ENCODE measurements around the gene CCL1. TPM values are rescaled to one million over a fixed set of nuclear protein-coding genes. Genes with fewer than 3 reads are reported as not detected.
A peak's percentile ranks its signal among the peaks of the same experiment; 100 is the strongest.

The CCL1 gene
- total and polyA plus RNA-seq, 2 of the 4 experiments (the other 2 are of a cell fraction): not detected

- Histone ChIP-seq H4K91ac (ENCODE audit: insufficient read depth, low read depth, low read length) (no peak overlapping the region), H2AK5ac (ENCODE audit: low read depth, low read length) (no peak overlapping the region), H3K9me3 (ENCODE audit: control insufficient read depth, insufficient read depth, low read length) (no peaks in the 10 kb centered on the region), H2AK9ac (replicated peaks; ENCODE audit: low read depth, low read length, poor library complexity) (no peak overlapping the region), H3K56ac (ENCODE audit: extremely low read depth, insufficient read depth, low read length) (no peak overlapping the region), H3K9ac (ENCODE audit: low read depth, low read length) (no peak overlapping the region), H2BK20ac (ENCODE audit: low read depth, low read length) (no peak overlapping the region), H3K4me2 (ENCODE audit: low read depth, low read length) (no peak overlapping the region), H2BK15ac (ENCODE audit: low read depth, low read length) (no peak overlapping the region), H2BK5ac (ENCODE audit: low read depth, low read length, poor library complexity, severe bottlenecking) (no peak overlapping the region), H3K27ac (ENCODE audit: insufficient read depth, low read length) (no peak overlapping the region), H3K36me3 (ENCODE audit: control insufficient read depth, insufficient read depth, low read length) (no peaks in the 10 kb centered on the region), H4K20me1 (ENCODE audit: insufficient read depth, low read length) (no peaks in the 10 kb centered on the region), H3K27me3 (ENCODE audit: control insufficient read depth, insufficient read depth, low read length) (peaks cover 6% of the 10 kb centered on the region; the same call in 1 of the 2 replicates), H2AFZ (replicated peaks; ENCODE audit: low read length, poor library complexity) (peak overlapping the region; percentile 21), H3K4me1 (ENCODE audit: control insufficient read depth, insufficient read depth, low read length) (no peaks in the 10 kb centered on the region), H4K8ac (ENCODE audit: low read depth in 2 of 2, low read length in 2 of 2) (no peak overlapping the region), H3K18ac (ENCODE audit: low read depth, low read length) (no peak overlapping the region), H3K4me3 (ENCODE audit: insufficient read depth, low read depth, low read length) (no peak overlapping the region), H3K9me1 (ENCODE audit: insufficient read depth, low read length) (no peaks in the 10 kb centered on the region), H2BK120ac (ENCODE audit: low read depth, low read length) (no peak overlapping the region), H3K23ac (ENCODE audit: low read depth, low read length) (no peak overlapping the region), H3K4ac (ENCODE audit: low read depth, low read length) (no peak overlapping the region), H3K79me1 (ENCODE audit: low read depth in 1 of 2, low read length in 2 of 2) (no peaks in the 10 kb centered on the region), H4K5ac (ENCODE audit: low read depth, low read length) (no peak overlapping the region), H3K14ac (replicated peaks; ENCODE audit: low read depth, low read length) (no peak overlapping the region)
- peak; percentile 93 for ATAC-seq (ENCODE audit: low read depth)
- no CpG with 5 or more reads among the region's 8 CpGs for WGBS, 2 experiments (ENCODE audit: extremely low coverage in 2 of 2, insufficient read length in 1 of 2)
- intact Hi-C loops (cut with micrococcal nuclease) (loop anchor here (1.0 to 2.0 kb wide), 5 partner anchors 47 to 582 kb away; no protein-coding TSS in a partner anchor), dilution Hi-C loops (cut with HindIII; ENCODE audit: low sequenced_read_pairs, unreplicated experiment) (no loop called here), in situ Hi-C loops (cut with MboI; ENCODE audit: low sequenced_read_pairs) (loop anchor here (5.0 to 10.0 kb wide), 2 partner anchors 164 to 587 kb away; no protein-coding TSS in a partner anchor)
- POLR2A ChIA-PET (ENCODE audit: unreplicated experiment): no interaction called here
- CTCF ChIA-PET: interaction anchor here (0.6 to 4.1 kb wide), 35 partner anchors 8 to 583 kb away, joined by 3 to 82 read pairs (median 4); partner anchors contain the start of gene CCL2
- DNase-seq: peak; percentile 86
- TF ChIP-seq CTCF (conservative IDR thresholded peaks at IDR 0.05; ENCODE audit: low read depth, low read length) (peak; percentile 100), CEBPB (IDR thresholded peaks at IDR 0.05; ENCODE audit: low read depth, low read length) (no peak), POLR2A (IDR thresholded peaks at IDR 0.05; ENCODE audit: low read depth, low read length) (peak; percentile 60; the same call in 1 of the 2 replicates), SMC3 (IDR thresholded peaks at IDR 0.05; ENCODE audit: low read depth, low read length) (peak; percentile 100), CHD1 (IDR thresholded peaks at IDR 0.05; ENCODE audit: low read depth, low read length) (peak; percentile 73; the same call in 1 of the 2 replicates), MAZ (IDR thresholded peaks at IDR 0.05; ENCODE audit: borderline replicate concordance, low read depth, low read length) (no peak), RAD21 (IDR thresholded peaks at IDR 0.05; ENCODE audit: low read length) (peak; percentile 100)
- TF ChIP-seq, protein P1, sequence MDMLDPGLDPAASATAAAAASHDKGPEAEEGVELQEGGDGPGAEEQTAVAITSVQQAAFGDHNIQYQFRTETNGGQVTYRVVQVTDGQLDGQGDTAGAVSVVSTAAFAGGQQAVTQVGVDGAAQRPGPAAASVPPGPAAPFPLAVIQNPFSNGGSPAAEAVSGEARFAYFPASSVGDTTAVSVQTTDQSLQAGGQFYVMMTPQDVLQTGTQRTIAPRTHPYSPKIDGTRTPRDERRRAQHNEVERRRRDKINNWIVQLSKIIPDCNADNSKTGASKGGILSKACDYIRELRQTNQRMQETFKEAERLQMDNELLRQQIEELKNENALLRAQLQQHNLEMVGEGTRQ (IDR thresholded peaks at IDR 0.05; ENCODE audit: low read depth, low read length): no peak
- no TSS peak for BruUV-seq (replicated peaks)
Observed at GRCh38 chr17:34361478-34362061, 1.5 kb downstream of the CCL1 start.

Measured in IMR-90 (cell line).